ENCODE results near the gene KCNIP1.

Gene KCNIP1

DNA sequence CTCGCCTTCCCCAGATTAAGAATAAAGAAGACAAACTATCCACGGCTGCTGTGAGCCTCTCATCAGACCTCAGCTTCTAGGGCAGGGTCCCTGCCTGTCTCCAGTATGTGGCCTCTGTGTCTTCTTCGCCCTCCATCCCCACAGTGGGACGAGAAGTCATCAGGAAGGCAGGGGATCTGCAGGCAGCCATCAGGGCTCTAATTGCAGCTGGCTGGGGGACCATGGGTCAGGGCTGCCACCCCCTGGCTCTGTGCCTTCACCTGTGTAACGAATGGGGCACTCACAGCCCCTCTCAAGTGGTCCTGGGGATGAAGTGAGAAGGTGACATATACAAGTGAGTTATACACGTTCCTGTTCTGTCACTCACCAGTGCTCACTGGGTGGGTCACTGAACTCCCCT is 139.8 kb downstream of the KCNIP1 start:
- no peak for DNase-seq (ENCODE audit: low read depth)

DNA sequence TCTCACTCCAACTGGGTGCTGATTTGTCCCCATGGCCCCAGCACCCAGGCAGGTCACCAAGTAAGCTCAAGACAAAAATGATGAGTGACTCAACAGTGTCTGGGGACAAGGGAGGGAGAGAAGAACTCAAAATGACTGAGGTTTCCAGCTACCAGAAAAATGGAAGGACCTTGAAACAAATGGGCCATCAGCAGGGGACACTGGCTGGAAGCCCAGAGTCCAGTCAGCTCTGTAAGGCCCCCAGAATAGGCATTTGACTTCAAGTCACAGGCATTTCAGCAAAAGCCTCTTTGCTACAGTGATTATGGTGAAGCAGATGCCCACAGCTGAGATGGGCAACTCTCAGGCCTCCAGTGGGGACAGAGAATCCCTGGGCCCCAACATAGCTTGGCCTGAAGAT is 140.7 kb downstream of the KCNIP1 start:
- no peak for DNase-seq (ENCODE audit: low read depth)

DNA sequence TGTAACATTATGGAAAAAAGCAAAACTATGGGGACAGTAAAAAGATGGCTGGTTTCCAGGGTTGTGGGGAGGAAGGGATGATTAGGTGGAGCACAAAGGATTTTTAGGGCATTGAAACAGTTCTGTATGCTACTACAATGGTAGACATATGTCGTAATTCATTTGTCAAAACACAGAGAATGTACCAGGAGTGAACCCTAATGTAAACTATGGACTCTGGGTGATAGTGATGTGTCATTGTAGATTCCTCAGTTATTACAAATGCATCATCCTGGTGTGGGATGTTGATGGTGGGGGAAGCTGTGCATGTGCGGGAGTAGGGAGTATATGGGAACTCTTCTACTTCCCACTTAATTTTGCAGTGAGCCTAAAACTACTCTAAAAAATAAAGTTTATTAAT is 144.7 kb downstream of the KCNIP1 start:
- DNase-seq (ENCODE audit: low read depth): no peak

DNA sequence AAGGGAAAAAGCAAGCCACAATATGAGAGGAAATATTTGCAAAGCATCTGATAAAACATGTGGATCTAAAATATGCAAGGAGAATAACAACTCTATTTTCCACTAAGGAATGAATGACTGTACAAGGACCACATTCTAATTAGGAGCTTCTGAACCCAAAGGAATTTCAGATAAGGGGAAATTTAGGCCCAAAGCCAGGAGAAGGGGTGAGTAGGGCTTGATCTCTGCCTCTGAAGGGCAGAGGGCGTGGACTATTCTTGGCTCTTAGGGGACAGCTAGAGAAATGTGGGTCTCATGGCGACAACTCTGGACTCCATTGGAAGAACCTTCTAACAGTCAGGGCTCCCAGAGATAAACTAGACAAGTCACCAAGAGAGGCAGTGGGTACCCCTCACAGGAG is 147.0 kb downstream of the KCNIP1 start:
- DNase-seq (ENCODE audit: low read depth): no peak

- no peak for DNase-seq (ENCODE audit: low read depth)
Measured at GRCh38 chr5:170651604-170652277, 147.9 kb downstream of the KCNIP1 start.

DNA sequence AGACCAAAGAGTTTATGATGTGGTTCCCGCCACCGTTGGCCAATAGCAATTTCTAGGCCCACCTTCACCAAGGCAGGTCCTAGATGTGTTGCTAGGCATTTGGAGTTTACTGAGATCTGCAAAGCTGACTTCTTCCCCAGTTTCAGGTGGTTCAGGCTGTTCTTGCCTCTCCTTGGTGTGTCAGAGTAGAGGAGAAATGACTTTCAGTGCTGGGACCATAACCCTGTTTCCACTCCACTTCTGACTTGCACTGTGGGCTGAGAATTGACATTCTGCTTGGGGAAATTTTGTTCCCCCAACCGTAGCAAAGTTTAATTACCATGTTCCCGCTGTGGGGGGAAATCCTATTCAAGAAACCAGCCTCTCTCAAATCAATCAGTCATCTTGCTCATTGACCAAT is 151.7 kb downstream of the KCNIP1 start:
- no peak for DNase-seq (ENCODE audit: low read depth)

DNA sequence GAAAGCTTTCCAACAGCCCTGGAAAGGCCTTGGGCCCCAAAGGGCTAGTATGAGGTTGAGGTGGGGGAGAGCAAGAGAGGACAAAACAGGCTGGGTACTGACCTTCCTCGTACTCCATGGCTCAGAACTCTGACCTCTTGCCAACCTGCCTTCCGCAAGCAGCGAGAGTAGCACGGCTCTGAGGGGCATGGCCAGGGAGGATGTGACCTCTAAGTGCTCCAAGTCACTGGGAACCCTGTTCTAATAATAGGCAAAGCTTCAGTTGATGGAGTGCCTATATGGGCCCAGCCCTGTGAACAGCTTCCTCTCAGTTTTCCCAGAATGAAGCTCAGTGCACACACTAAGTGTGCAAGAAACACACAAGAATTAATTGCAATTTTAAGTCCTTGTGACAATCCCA is 152.1 kb downstream of the KCNIP1 start:
- no peak for DNase-seq (ENCODE audit: low read depth)

DNA sequence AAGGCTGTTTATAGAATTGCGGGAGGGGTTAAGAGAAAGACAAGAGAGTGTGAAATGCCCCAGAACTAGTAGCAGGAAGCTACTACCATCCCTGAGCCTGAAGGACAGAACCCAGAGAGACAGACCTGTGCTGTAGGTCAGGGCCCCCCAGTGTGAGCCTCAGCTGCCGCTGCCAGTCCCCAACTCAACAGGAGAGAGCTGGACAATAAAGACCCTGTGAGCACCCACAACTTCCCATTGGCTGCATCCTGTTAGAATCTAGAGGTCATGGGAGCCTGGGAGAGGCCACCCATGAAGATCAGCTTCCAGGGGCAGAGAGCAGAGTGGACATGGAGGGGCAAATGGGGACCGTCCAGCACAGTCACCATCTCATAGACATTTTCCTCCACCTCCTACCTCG is 152.5 kb downstream of the KCNIP1 start:
- no peak for DNase-seq (ENCODE audit: low read depth)

GRCh38 chr5:170660531-170660930 is 156.7 kb downstream of the KCNIP1 start:
- no peak for DNase-seq (ENCODE audit: low read depth)

DNA sequence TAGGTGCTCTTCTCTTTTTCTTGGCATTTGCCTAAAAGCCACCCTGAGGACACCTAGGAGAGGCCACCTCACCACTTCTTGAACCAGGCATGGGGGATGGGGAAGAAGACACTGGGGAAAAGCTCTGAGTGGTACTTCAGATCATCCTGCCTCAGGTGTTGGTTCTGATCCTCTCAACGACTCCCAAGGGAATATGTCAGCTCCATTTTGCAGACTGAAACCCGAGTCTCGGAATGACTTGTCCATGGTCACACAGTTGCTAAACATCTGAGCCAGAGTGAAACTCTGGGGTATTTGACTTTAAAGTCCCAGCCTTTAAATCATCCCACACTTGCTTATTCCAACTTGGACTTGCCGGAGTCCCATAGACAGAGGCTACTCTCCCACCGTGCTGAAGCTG is 159.1 kb downstream of the KCNIP1 start:
- no peak for DNase-seq (ENCODE audit: low read depth)

GRCh38 chr5:170678811-170679210 is 175.0 kb downstream of the KCNIP1 start:
- no peak for DNase-seq (ENCODE audit: low read depth)

DNA sequence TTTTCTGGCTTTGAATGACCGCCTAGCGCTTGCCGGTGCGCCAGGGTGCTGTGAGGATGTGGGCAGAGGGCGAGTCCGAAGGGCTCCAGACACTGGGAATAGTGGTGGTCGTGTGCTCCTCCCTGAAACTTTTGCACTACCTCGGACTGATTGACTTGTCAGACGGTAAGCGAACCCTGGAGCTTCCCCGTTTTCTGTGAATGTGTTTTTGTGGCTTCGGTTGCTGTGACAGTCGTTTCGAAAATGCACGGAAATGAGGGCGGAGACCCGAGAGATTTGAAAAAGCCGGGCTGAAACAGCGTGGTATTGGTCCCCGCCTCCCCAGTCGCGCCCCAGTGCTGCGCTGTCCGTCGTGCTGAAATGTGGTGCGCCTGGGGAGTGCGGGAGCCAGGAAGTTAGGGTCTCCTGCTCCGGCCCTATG is 177.2 kb downstream of the KCNIP1 start:
- no peak for DNase-seq (ENCODE audit: low read depth)

DNA sequence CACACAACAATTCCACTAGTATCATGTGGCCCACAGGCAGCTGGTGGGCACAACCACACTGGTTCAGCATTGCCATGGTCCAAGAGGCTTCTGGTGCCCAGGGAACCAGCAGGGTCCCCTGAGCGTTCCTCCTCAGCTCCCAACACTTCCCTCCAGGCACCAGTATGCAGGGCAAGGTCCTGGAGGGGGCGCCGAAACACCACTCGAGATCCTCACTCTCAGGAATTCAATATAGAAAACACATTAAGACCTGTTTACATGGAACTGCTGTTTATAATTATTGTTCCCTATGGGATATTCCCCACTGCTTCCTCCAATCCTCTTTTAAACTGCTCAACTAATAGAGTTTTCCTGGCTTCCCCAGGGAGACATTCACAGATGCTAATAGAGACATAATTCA is 187.8 kb downstream of the KCNIP1 start:
- no peak for DNase-seq (ENCODE audit: low read depth)

GRCh38 chr5:170693701-170694100 is 189.9 kb downstream of the KCNIP1 start:
- no peak for DNase-seq (ENCODE audit: low read depth)

GRCh38 chr5:170694911-170695310 is 191.1 kb downstream of the KCNIP1 start:
- no peak for DNase-seq (ENCODE audit: low read depth)

GRCh38 chr5:170697031-170697430 is 193.2 kb downstream of the KCNIP1 start:
- DNase-seq (ENCODE audit: low read depth): no peak

- DNase-seq (ENCODE audit: low read depth): no peak
Measured at GRCh38 chr5:170700503-170700902, 196.7 kb downstream of the KCNIP1 start.

DNA sequence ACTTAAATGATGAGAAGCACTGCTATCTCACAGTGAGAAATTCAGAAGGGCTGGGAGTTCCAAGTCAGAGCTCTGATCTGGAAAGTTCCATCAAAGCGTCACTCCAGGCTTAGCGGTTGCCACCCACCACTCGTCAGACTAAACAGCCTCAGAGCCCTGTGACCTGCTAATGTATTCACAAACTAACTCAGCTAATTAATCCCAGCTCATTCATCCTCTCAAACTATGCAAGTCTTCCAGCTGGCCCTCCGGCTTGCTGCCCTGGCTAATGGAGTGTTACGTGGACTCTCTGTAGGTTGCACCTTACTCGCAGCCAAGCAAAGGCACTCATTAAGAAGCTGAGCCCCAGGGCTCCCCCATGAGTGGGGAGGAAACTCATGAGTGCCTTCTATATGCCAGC is 197.5 kb downstream of the KCNIP1 start:
- DNase-seq (ENCODE audit: low read depth): no peak

DNA sequence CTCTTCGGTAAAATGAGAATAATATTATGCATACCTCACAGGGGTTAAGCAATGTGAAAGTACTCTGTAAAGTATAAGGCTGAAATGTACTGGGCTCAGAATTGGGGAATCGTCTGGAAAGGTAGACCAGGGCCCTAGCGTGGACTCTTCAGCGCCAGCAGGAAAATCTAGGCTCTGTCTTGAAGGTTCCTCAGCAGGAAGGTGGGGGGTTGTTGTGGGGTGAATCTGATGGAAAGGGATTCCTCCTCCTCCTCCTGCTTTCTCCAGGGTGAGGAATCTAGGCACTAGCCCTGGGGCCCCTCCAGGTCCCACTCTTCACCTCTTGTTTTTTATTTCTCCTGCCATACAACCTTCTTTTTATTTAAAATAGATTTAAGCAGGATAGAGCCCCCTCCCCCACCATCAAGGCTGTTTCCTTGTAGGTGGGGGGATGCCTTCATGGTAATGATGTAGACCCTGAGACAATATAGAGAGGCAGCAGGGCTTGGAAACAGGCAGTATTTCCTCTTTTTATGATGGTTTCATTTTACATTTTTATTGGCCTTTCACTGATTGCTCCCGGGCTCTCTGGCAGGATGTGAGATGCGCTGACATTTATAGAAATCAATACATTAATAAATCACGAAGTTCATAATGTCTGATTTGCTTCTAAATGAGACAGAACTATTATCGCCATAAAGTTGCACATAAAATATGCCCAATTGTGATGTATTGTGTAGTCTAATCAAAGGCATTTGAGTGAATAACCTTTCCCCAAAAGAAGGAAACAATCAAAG is 200.8 kb downstream of the KCNIP1 start:
- no peak for DNase-seq (ENCODE audit: low read depth)

- no peak for DNase-seq (ENCODE audit: low read depth)
Measured at GRCh38 chr5:170709640-170710039, 205.8 kb downstream of the KCNIP1 start.

DNA sequence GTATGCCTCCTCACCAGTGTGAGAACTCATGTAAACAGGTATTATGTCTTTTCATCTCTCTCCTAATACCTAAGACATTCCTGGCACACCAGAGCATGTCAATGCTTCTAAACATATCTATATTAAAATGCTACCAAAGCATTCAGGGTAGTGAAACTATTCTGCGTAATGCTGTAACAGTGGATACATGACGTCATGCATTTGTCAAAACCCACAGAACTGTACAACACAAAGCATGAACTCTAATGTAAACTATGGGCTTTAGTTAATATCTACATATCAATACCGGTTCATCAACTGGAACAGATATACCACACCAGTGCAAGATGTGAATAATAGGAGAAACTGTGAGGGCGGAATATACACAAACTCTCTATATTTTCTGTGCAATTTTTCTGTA is 207.5 kb downstream of the KCNIP1 start:
- DNase-seq (ENCODE audit: low read depth): no peak

DNA sequence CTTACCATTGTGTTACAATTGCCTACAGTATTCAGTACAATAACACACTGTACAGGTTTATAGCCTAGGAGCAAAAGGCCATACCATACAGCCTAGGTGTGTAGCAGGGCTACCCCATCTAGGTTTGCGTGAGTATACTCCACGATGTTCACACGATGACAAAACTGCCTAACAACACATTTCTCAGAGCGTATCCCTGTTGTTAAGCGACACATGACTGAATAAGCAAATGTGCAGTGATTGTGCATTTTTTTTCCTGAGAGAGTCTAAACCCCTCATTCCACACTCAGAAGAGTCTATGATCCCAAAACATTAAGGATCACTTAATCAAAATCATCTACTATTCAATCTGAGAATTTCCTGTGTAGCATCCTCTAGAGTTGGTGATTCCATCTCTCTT is 211.3 kb downstream of the KCNIP1 start:
- no peak for DNase-seq (ENCODE audit: low read depth)

DNA sequence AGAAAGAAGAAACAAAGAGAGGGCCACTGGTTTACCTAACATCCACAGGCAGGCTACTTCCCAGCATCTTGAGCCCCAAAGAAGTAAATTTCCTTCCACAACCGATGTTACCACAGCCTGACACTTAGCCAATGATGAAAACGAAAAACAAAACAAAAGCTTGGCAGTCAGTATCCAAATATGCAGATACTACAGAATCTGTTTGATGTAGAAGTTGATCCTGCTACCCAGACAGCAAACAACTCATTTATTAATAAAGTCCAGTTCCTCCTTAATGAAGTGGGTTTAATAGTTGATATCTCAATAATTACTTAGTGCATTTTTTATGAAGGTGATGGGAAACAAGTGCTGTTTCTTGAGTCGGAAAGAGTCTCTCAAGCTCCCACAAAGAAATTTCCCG is 212.6 kb downstream of the KCNIP1 start:
- DNase-seq (ENCODE audit: low read depth): no peak

GRCh38 chr5:170719551-170719950 is 215.7 kb downstream of the KCNIP1 start:
- no peak for DNase-seq (ENCODE audit: low read depth)
